Neural crest cell (in vitro differentiated cells): Measurements from ENCODE around the gene CA5B. TPM values are rescaled to one million over a fixed set of nuclear protein-coding genes. Genes with fewer than 3 reads are reported as not detected.
"Not testable (repeated sequence)": the region's sequence is repeated elsewhere in the genome, so short reads cannot be mapped to it uniquely, and the experiment has no call there.

ENCODE experiments used
- DNase-seq: peaks from one replicate; pipeline ENCODE4 v3.0.0; 2021; ENCODE audit warnings: low read depth, mixed read lengths, low spot score
- H3K27ac Mint-ChIP-seq: one replicate; pipeline ENCODE4 v1.8.0; 2021; ENCODE audit warnings: mild to moderate bottlenecking, mixed read lengths; ENCODE audit not compliant: unreplicated experiment
- H3K27me3 Mint-ChIP-seq: 2 replicates; pipeline ENCODE4 v1.8.0; 2021; ENCODE audit warnings: low read depth, mild to moderate bottlenecking, mixed read lengths
- H3K36me3 Mint-ChIP-seq: 2 replicates; pipeline ENCODE4 v1.8.0; 2021; ENCODE audit warnings: low read depth, mild to moderate bottlenecking, mixed read lengths
- H3K4me1 Mint-ChIP-seq: 2 replicates; pipeline ENCODE4 v1.8.0; 2021; ENCODE audit warnings: mixed read lengths
- H3K4me3 Mint-ChIP-seq: one replicate; pipeline ENCODE4 v1.8.0; 2021; ENCODE audit warnings: mild to moderate bottlenecking, mixed read lengths
- H3K9me3 Mint-ChIP-seq: 2 replicates; pipeline ENCODE4 v1.8.0; 2021; ENCODE audit warnings: mixed read lengths
- CTCF ChIP-seq: fragments of 200-600 bp; sonication (generic); conservative IDR thresholded peaks from 2 replicates; pipeline ENCODE4 v1.5.0; 2021; ENCODE audit warnings: antibody characterized with exemption, mild to moderate bottlenecking
- total RNA-seq: library from RNA; stranded (reverse); gene quantifications from 2 replicates; pipeline ENCODE4 v1.2.1, GENCODE V29; 2021

Gene CA5B
- total RNA-seq, 1 donor from 2014 or later = 5.7 TPM

- no peaks in the 10 kb centered on the region for H3K4me1 Mint-ChIP-seq
- H3K9me3 Mint-ChIP-seq = peaks cover 11% of the 10 kb centered on the region
- no peaks in the 10 kb centered on the region for H3K27me3 Mint-ChIP-seq
- H3K27ac Mint-ChIP-seq = no peak overlapping the region
- TF ChIP-seq CTCF = no peak
- no peak for DNase-seq
- H3K36me3 Mint-ChIP-seq = no peaks in the 10 kb centered on the region
- H3K4me3 Mint-ChIP-seq = no peak overlapping the region
Observed at GRCh38 chrX:15724911-15725310, 13.2 kb upstream of the CA5B start.

DNA sequence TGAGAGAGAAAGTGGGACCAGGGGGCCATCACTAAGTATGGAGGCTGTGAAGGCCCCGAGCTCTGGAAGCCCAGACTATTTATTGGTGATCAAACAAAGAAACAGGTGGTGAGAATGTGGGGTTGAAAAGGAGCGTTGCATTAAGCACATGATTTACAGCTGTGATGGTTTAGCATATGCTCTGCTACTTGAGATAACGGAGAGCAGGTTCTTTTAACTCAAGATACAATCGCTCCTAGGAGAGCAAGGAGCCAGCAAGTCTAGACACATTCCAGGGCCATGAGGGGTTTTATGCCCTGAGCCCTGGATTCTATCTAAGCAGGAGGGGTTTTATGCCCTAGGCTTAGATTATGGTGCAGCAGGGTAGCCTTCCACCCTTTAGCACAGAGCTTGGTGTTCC, 6.7 kb upstream of the CA5B start:
- peaks cover 17% of the 10 kb centered on the region for H3K9me3 Mint-ChIP-seq
- peaks cover 12% of the 10 kb centered on the region for H3K36me3 Mint-ChIP-seq
- not testable (repeated sequence) for H3K27ac Mint-ChIP-seq, DNase-seq, H3K4me1 Mint-ChIP-seq, H3K4me3 Mint-ChIP-seq, H3K27me3 Mint-ChIP-seq

GRCh38 chrX:15737190-15737958, 696 bp upstream of the CA5B start:
- no peak for DNase-seq
- H3K36me3 Mint-ChIP-seq = peaks cover 3% of the 10 kb centered on the region
- H3K4me3 Mint-ChIP-seq = peak overlapping the region; percentile 90
- peaks cover 41% of the 10 kb centered on the region for H3K27me3 Mint-ChIP-seq
- TF ChIP-seq CTCF = no peak
- no peak overlapping the region for H3K27ac Mint-ChIP-seq
- no peaks in the 10 kb centered on the region for H3K9me3 Mint-ChIP-seq
- H3K4me1 Mint-ChIP-seq = peaks cover 12% of the 10 kb centered on the region

DNA sequence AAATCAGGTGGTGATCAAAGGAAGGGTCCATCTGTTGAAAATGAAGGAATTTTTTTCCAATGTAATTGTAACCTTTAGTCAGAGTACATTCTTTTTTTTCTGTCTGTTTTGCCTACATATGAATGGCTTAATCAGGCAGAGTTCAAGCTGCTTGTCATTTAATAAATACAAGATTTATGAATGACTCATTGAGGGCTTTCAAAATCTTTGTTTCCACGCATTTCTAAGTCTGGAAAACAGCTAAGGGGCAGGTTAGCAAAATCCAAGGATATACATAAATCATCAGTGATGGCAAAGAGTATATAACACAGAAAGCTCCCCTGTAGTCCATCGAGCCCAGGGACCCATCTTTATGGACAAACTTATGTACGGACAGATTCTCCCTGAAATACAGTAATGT, 1.8 kb downstream of the CA5B start:
- no peak for DNase-seq
- Mint-ChIP-seq H3K4me1 (peaks cover 17% of the 10 kb centered on the region), H3K36me3 (no peaks in the 10 kb centered on the region), H3K27me3 (peaks cover 41% of the 10 kb centered on the region), H3K27ac (no peak overlapping the region), H3K4me3 (no peak overlapping the region), H3K9me3 (no peaks in the 10 kb centered on the region)
- no peak for TF ChIP-seq CTCF

GRCh38 chrX:15744181-15744867, 6.3 kb downstream of the CA5B start:
- DNase-seq = no peak
- Mint-ChIP-seq H3K4me1 (peaks cover 23% of the 10 kb centered on the region), H3K36me3 (no peaks in the 10 kb centered on the region), H3K27me3 (peaks cover 17% of the 10 kb centered on the region), H3K9me3 (no peaks in the 10 kb centered on the region), H3K27ac (no peak overlapping the region), H3K4me3 (no peak overlapping the region)
- no peak for TF ChIP-seq CTCF

DNA sequence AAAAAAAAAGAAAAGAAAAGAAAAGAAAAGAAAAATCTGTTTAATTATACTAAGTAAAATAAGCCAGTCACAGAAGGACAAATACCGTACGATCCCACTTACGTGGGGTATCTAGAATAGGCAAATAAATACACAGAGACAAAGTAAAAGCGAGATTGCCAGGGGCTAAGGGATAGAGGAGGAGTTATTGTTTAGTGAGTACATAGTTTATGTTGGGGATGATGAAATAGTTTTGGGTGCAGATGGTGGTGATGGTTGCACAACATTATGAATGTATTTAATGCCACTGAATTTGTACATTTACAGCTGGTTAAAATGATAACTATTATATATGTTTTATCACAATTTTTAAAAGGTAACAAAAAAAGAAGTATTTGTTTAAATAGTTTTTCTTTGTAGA, 7.1 kb downstream of the CA5B start:
- Mint-ChIP-seq H3K4me3 (no peak overlapping the region), H3K27ac (no peak overlapping the region), H3K36me3 (no peaks in the 10 kb centered on the region), H3K4me1 (peaks cover 23% of the 10 kb centered on the region), H3K9me3 (no peaks in the 10 kb centered on the region), H3K27me3 (peaks cover 9% of the 10 kb centered on the region)
- no peak for DNase-seq
- no peak for TF ChIP-seq CTCF

DNA sequence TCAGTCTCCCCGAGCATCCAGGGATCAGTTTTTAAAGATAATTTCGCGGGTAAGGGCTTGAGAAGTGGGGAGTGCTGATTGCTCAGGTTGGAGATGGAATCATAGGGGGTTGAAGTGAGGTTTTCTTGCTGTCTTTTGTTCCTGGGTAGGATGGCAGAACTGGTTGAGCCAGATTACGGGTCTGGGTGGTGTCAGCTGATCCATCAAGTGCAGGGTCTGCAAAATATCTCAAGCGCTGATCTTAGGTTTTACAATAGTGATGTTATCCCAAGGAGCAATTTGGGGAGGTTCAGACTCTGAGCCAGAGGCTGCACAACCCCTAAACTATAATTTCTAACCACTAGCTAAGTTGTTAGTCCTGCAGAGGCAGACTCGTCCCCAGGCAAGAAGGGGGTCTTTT, 8.6 kb downstream of the CA5B start:
- H3K9me3 Mint-ChIP-seq, H3K27me3 Mint-ChIP-seq, H3K36me3 Mint-ChIP-seq, H3K4me3 Mint-ChIP-seq, H3K27ac Mint-ChIP-seq, DNase-seq: not testable (repeated sequence)
- H3K4me1 Mint-ChIP-seq = peaks cover 30% of the 10 kb centered on the region
